ENCODE data around the gene HRH3.

DNA sequence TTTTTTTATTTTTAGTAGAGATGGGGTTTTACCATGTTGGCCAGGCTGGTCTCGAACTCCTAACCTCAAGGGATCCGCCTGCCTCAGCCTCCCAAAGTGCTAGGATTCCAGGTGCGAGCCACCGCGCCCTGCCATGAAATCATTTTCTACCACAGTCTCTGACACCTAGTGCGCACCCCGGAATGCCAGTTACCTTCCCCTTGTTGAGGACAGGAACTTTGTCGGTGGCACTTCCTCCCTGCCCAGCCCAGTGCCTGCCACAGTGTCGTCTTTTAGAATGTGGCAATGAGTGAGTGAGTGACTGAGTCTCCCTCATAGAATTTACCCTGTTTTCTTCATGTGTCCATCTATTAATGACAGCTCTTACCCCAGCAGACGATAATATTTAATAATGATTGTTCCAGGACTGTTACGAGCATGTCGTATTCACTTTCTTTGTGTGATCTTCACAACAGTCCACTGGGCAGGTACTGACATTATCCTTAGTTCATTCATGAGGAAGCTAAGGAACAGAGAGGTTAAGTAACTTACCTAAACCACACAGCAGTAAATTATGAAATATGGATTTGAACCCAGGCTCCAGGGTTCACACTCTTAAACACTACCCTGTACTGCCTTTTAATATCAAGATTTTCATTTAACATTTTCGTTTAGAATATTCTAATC lies 20.1 kb upstream of the HRH3 start:
- TF ChIP-seq, protein P1, sequence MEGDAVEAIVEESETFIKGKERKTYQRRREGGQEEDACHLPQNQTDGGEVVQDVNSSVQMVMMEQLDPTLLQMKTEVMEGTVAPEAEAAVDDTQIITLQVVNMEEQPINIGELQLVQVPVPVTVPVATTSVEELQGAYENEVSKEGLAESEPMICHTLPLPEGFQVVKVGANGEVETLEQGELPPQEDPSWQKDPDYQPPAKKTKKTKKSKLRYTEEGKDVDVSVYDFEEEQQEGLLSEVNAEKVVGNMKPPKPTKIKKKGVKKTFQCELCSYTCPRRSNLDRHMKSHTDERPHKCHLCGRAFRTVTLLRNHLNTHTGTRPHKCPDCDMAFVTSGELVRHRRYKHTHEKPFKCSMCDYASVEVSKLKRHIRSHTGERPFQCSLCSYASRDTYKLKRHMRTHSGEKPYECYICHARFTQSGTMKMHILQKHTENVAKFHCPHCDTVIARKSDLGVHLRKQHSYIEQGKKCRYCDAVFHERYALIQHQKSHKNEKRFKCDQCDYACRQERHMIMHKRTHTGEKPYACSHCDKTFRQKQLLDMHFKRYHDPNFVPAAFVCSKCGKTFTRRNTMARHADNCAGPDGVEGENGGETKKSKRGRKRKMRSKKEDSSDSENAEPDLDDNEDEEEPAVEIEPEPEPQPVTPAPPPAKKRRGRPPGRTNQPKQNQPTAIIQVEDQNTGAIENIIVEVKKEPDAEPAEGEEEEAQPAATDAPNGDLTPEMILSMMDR (conservative IDR thresholded peaks at IDR 0.05): no peak
- no peak for TF ChIP-seq EZH2 (IDR thresholded peaks at IDR 0.05; ENCODE audit: low read depth)
